ENCODE data around the gene DNAAF2.
"Not testable (repeated sequence)": the region's sequence is repeated elsewhere in the genome, so short reads cannot be mapped to it uniquely, and the experiment has no call there.

The DNAAF2 gene

GRCh38 chr14:49621114-49621881 lies 13.7 kb downstream of the DNAAF2 start:
- in situ Hi-C loops (cut with MboI; ENCODE audit: low sequenced_read_pairs) = no loop called here

GRCh38 chr14:49620182-49621113 lies 14.6 kb downstream of the DNAAF2 start, which contains the start of the genes MGAT2 and RPL36AL:
TSS of gene MGAT2 (plus strand) at chr14:49620799. CDS start at chr14:49621269, 470 bp downstream.
TSS of gene RPL36AL (minus strand) at chr14:49620626. CDS start at chr14:49619104, 1,522 bp downstream.
- in situ Hi-C loops (cut with MboI; ENCODE audit: low sequenced_read_pairs) = no loop called here

GRCh38 chr14:49619730-49620129 lies 15.3 kb downstream of the DNAAF2 start:
- in situ Hi-C loops (cut with MboI; ENCODE audit: low sequenced_read_pairs) = no loop called here

- in situ Hi-C loops (cut with MboI; ENCODE audit: low sequenced_read_pairs) = not testable (repeated sequence)
Measured at GRCh38 chr14:49619273-49619672, 15.8 kb downstream of the DNAAF2 start.

- in situ Hi-C loops (cut with MboI; ENCODE audit: low sequenced_read_pairs) = no loop called here
Measured at GRCh38 chr14:49617852-49618519, 17.1 kb downstream of the DNAAF2 start.

- in situ Hi-C loops (cut with MboI; ENCODE audit: low sequenced_read_pairs) = no loop called here
Measured at GRCh38 chr14:49615776-49616175, 19.3 kb downstream of the DNAAF2 start.

GRCh38 chr14:49614196-49614595 lies 20.8 kb downstream of the DNAAF2 start:
- in situ Hi-C loops (cut with MboI; ENCODE audit: low sequenced_read_pairs) = no loop called here

- in situ Hi-C loops (cut with MboI; ENCODE audit: low sequenced_read_pairs) = no loop called here
Measured at GRCh38 chr14:49612671-49613070, 22.4 kb downstream of the DNAAF2 start.

GRCh38 chr14:49612251-49612650 lies 22.8 kb downstream of the DNAAF2 start:
- in situ Hi-C loops (cut with MboI; ENCODE audit: low sequenced_read_pairs) = no loop called here

GRCh38 chr14:49607583-49607982 lies 27.5 kb downstream of the DNAAF2 start:
- in situ Hi-C loops (cut with MboI; ENCODE audit: low sequenced_read_pairs) = no loop called here

GRCh38 chr14:49598485-49599300 lies 36.4 kb downstream of the DNAAF2 start, which contains the start of gene LRR1:
TSS of gene LRR1 (plus strand) at chr14:49598940. CDS start at chr14:49599021, 81 bp downstream.
- in situ Hi-C loops (cut with MboI; ENCODE audit: low sequenced_read_pairs) = no loop called here

GRCh38 chr14:49598189-49598484 lies 36.9 kb downstream of the DNAAF2 start:
- in situ Hi-C loops (cut with MboI; ENCODE audit: low sequenced_read_pairs) = no loop called here

GRCh38 chr14:49594347-49595091 lies 40.5 kb downstream of the DNAAF2 start:
- in situ Hi-C loops (cut with MboI; ENCODE audit: low sequenced_read_pairs) = no loop called here

- in situ Hi-C loops (cut with MboI; ENCODE audit: low sequenced_read_pairs) = no loop called here
Measured at GRCh38 chr14:49593016-49593415, 42.0 kb downstream of the DNAAF2 start.

GRCh38 chr14:49589387-49589786 lies 45.7 kb downstream of the DNAAF2 start:
- in situ Hi-C loops (cut with MboI; ENCODE audit: low sequenced_read_pairs) = no loop called here

GRCh38 chr14:49586673-49587460 lies 48.2 kb downstream of the DNAAF2 start:
- in situ Hi-C loops (cut with MboI; ENCODE audit: low sequenced_read_pairs) = no loop called here

- in situ Hi-C loops (cut with MboI; ENCODE audit: low sequenced_read_pairs) = no loop called here
Measured at GRCh38 chr14:49585803-49586672, 49.0 kb downstream of the DNAAF2 start, which contains the start of gene RPS29. TSS of gene RPS29 (minus strand) at chr14:49586380. CDS start at chr14:49586346, 34 bp downstream.

Data from HL-60/S4 treated with phorbol 12-myristate 13-acetate at 8.2 ng/mL for 4 days and 3 days (cell line).